ENCODE measurements around the gene MYO1B.

DNA sequence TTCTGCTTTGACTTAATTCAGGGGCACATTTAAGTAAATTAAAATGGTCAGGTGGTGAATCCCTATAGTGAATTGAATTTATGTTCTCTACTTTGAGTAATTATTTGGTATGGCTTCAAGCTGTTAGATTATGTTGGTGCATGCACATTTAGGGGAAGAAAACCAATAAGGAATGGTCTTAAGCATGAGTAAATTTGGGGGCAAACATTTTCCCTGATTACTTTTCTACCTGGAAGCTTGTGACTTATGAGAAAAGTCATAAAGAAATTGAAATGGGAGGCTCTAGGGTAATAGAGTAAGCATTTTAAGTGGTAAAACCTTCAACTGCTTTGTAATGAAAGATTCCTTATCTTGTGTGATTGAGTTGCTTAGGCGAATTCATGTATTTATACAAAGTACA, 112.5 kb downstream of the MYO1B start:
- TF ChIP-seq EZH2 (IDR thresholded peaks at IDR 0.05; ENCODE audit: insufficient read depth, poor library complexity, severe bottlenecking) (no peak), EZH2phosphoT487 (IDR thresholded peaks at IDR 0.05; ENCODE audit: insufficient read depth, low read depth) (no peak)

Data from GM23248 (cell line).